ENCODE data around the gene UFD1.
"Not testable (repeated sequence)": the region's sequence is repeated elsewhere in the genome, so short reads cannot be mapped to it uniquely, and the experiment has no call there.

UFD1 gene

DNA sequence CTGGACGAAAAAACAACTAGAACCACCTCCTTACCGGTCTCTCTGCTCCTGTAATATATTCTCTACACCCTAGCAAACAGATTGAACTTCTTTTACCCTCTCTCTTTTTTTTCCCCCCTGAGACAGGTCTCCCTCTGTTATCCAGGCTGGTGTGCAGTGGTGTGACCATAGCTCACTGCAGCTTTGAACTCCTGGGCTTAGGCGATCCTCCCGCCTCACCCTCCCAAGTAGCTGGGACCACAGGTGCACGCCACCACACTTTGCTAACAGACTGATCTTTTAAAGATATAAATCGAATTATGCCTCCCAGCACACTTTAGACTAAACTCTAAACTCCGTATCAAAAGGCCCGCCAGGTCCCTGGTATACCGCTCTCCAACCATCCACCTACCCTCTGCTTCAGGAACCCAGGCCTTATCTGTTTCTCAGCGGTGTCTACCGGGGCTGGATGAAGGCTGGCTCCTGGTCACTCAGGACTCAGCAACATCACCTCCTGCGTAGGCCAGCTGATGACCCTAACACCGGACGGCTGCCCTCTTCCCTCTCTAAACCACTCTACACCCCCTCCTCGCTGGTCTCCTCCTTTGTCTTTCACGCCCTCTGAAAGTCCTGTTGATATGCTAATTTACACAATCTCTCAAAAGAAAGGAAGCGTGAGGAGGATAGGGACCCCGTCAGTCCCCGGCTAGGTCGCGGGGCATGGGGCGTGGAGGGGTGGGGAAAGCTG, 32.2 kb downstream of the UFD1 start:
- DNase-seq: no peak

GRCh38 chr22:19445279-19445982, 33.6 kb downstream of the UFD1 start:
- not testable (repeated sequence) for DNase-seq

- DNase-seq: no peak
These were observed 35.3 kb downstream of the UFD1 start for GRCh38 chr22:19443544-19444211.

DNA sequence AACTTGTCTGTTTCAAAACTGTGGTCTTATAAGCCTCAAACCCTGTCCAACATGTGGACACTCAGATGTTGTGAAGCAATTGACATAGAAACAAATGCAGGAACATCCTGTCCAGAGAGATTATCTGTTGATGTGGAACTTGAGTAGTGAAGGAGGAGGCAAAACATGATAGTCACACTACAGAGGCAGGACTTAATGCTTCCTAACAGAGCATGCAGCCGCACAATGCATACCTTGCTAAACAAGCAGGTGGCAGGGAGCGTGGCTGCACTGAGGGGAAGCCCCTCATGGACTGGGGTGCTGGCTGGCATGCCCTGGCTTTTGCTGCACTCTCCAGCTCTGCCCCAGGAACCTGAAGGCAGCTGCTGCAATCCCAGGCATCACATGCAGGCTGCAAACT, 36.8 kb downstream of the UFD1 start:
- no peak for DNase-seq

DNA sequence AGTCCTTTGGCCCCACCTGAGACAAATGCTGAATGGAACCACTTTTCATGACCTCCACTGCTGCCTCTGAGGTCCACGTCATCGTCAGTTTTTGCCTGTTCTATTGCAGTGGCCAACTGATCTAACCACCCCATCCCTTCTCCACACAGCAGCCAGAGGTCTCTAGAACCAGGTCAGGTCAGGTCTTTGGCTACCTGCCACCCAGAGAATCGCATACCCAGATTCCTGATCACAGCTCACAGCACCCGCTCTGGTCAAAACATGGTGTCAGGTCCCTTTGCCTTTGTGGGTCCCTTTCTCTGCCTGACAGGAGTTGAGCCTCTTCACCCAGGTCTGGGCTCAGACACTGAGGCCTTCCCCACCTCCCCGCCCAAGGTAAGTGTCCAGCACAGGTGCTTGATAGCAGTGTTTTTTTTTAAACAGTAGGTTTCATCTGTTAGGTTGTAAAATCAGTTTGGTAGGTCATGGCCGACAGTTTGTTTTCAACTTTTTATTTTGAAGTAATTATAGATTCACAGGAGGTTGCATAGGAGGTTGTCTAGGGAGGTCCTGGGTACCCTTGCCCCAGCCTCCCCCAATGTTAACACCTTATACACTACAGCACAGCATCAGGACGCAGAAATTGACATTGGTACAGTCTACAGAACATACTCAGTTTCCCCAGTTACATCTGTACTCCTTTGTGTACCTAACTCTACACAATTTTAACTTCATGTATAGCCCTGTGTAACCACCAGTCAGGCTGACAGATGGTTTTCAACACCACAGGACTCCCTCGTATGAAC, 38.4 kb downstream of the UFD1 start:
- DNase-seq: no peak

DNA sequence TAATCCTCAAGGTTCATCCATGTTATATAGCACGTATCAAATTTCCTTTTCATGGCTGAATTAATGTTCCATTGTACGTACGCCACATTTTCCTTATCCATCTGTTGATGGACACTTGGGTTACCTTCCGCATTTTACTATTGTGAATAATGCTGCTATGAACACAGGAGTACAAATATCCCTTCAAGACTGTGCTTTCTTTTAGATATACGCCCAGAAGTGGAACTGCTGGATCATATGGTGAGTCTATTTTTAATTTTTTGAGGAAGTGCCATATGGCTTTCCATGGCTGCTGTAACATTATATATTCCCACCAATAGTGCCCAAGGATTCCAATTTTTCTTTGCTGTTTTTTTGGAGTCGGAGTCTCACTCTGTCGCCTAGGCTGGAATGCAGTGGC, 40.7 kb downstream of the UFD1 start:
- DNase-seq: peak; percentile 40 to 88

GRCh38 chr22:19436444-19437161, 42.4 kb downstream of the UFD1 start:
- not testable (repeated sequence) for DNase-seq

DNA sequence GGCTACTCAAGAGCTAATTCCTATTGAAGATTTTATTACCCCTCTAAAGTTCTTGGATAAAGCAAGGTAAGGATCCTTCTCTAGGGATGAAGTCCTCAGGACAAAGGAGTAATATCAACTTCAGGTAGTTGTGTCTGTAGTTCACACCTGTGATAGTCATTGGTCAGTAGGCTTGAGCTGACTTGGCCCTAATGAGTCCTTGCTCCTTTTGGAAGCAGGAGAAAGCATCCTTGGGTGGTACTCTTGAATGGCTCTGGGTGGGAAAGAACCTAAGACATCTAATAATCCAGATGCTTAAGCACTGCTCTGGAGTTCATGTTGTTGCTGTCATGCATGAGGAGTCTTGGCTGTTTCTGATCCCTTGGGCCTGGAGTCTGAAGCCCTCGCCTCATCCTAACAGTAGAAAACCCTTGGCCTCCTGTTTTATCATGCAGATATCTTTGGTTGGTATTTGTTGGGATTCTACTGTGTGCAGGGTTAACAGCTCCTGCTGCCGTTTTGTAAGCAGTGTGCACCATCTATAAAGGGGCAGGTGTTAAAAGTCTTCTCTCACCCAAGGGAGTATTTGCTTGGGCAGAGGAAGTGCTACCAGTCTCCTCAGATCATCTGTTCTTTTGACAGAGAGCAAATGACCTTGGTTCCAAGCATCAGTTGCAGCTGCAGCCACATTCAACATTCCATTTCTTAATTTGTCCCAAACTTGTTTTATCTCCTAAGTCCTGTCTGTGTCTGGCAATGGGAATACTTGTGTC, 44.0 kb downstream of the UFD1 start:
- DNase-seq: no peak

- no peak for DNase-seq
These were observed 44.6 kb downstream of the UFD1 start for GRCh38 chr22:19434401-19434800.

DNA sequence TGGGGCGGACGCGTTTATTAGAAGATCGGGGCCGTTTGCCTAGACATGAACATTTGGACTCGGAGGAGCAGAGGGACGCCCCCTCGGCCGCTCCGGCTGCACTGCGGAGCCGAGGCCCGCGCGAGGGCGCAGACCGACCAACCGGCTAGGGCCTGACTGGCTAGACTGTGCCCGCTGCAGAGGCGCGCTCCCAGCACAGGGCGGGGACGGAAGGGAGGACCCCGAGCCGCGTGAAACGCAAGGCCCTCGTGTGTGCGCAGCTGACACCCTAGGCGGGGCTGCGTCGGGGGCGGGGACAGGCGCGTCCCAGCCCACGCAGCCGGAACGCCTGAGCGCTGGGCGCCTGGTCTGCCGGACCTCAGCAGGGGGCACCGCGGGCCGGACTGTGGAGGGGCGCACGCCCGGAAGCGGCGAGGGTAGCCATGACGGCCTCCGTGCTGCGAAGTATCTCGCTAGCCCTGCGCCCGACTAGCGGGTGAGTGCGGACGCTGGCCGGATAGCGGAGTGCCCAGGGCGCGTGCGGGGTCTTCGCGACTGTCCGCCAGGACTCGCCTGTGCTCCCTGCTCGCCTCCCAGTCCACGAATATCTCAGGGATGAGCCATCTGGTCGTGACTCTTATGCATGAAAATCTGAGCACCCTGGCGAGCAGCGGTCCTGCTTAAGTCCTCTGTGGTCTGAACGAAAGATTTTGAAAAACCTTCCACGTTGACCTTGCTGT, 46.7 kb downstream of the UFD1 start, which contains the start of gene MRPL40:
Gene MRPL40, plus strand, starts transcription at position 413 of the 719 bp plus-strand sequence. Its CDS starts 10 bp downstream, at position 423.
- DNase-seq: peak; percentile 78 to 97

GRCh38 chr22:19431649-19432132, 47.3 kb downstream of the UFD1 start, which contains the start of gene HIRA:
HIRA (minus strand) TSS chr22:19431733; CDS start chr22:19431476, 257 bp downstream.
- DNase-seq: peak; percentile 62 to 81

DNA sequence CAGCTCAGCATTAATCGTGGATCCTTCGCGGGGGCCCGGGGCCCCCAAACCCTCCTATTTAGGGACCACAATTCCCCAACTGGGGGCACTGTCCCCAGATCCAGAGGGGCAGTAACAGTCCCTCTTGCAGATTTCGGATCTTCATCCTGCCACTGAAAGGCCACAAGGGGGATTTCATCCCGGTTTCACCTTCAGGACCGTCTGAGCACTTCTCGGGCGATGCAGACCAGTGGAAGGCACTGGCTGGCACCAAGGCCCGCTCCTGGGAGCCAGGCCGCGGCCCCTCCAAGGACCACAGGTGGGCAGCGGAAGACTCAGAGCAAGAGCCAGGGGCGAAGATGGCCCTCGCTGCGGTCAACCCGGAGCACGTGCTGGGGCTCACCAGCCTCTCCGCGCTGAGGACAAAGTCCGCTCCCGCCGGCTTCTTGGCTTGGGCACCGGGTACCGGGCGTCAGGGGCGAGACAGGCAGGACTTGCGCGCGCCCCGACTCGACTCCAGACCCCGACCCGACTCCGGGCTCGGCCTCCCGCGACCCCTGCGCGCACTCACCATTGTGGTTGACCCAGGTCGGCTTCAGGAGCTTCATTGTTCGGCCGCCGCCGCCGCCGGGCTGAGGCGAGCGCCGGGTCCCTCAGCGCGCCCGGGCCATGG, 48.0 kb downstream of the UFD1 start:
- DNase-seq: peak in 1 of 2 experiments; percentile 24

DNA sequence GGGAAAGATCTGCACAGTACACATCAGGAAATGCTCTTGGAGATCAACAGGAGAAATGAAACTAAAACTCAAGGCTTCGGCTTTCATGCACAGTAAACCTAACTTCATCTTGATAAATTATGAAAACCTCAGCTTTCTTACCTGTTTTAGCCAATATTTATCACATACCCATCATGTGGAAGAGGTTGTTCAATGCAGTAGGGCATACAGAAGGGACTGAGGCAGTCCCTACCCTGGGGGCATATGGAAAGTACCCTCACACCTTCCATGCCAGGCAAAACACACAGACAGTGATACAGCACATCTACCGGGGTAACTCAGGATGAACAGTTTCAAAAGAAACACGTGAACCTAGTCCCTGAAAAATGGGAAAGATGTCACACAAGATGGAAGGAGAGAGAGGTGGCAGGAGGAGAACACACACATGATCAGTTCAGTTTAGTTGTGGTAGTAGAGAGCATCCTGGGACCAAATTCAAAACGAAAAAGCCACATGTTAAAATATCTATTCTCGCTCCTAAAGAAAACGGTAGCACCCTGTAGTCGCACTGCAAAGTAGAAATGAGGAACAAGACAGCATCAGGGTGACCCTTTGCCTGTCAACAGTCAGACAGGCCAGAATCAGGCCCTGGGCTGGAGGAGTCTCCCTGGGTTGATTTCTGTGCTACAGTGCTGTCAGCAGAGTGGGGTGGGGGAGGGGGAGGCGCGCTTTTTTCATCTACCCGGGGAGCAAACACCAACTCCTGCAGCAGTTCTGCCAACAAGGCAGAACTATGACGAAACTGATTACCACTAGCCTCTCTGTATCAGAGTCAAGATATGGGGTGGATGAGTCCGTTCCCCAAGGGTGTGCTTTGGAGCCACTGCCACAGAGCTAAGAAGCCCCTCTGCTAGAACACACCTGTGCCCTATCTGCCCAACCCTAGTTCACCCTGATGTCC, 48.8 kb downstream of the UFD1 start:
- DNase-seq: no peak

DNA sequence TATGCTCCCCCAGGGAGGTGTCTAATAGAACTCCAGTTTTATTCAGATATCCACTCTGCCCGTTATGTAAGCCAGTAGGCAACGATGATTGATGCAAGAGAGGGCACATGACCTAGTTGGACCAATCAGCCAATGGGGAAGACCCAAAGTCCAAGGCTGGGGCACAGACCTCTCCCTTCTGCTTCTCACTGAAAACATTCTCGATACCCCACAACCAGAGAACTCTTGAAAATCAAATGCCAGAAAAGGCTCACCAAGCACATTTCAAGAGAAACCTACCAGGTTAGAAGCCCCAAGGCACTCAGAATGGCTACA, 54.9 kb downstream of the UFD1 start:
- no peak for DNase-seq

GRCh38 chr22:19422440-19423301, 56.3 kb downstream of the UFD1 start:
- no peak for DNase-seq

- DNase-seq: no peak
These were observed 58.7 kb downstream of the UFD1 start for GRCh38 chr22:19420321-19420720.

GRCh38 chr22:19419464-19420178, 59.4 kb downstream of the UFD1 start:
- peak in 1 of 2 experiments; percentile 63 for DNase-seq

Data from NCI-H524 (cell line).